Body of pancreas (tissue), 4 donors: Measurements from ENCODE around the gene CLNK. TPM values are rescaled to one million over a fixed set of nuclear protein-coding genes. Genes with fewer than 3 reads are reported as not detected.

Source experiments
- ATAC-seq: fragments of 150-250 bp; one replicate; pipeline ENCODE4 v1.9.1; 2016
- DNase-seq, 4 donors: peaks; one replicate each; pipeline ENCODE4 v3.0.0-alpha.2; 2019
- H3K27ac ChIP-seq, 4 donors: fragments of 200-600 bp; sonication (generic); 1 replicate in 3 of 4; 2 replicates in 1 of 4; pipeline versions ENCODE4 v1.5.1 to v1.6.1; 2016 to 2019; ENCODE audit warnings: mild to moderate bottlenecking in 1 of 4, mixed read lengths in 1 of 4, moderate library complexity in 1 of 4
- H3K27me3 ChIP-seq, 2 donors: fragments of 200-600 bp; sonication (generic); one replicate each; pipeline ENCODE4 v1.6.0; 2016; ENCODE audit warnings: mild to moderate bottlenecking in 1 of 2
- H3K36me3 ChIP-seq, 2 donors: fragments of 200-600 bp; sonication (generic); replicated peaks in 1 of 2; 2 replicates each; pipeline ENCODE4 v1.5.1; 2016; ENCODE audit warnings: low read depth in 2 of 2; ENCODE audit not compliant: insufficient read depth in 1 of 2
- H3K4me1 ChIP-seq: fragments of 200-600 bp; sonication (generic); one replicate; pipeline ENCODE4 v1.6.0; 2016
- H3K4me3 ChIP-seq, 2 donors: fragments of 200-600 bp; sonication (generic); 1 replicate in 1 of 2; 2 replicates in 1 of 2; pipeline ENCODE4 v1.5.1; 2016 to 2019
- H3K9me3 ChIP-seq, 3 donors: fragments of 200-600 bp; sonication (generic); 1 replicate in 2 of 3; 2 replicates in 1 of 3; pipeline ENCODE4 v1.5.1; 2016
- POLR2A ChIP-seq, 3 donors: fragments of 450-650 bp; IDR thresholded peaks; one replicate each; pipeline ENCODE4 v1.6.1; 2016; ENCODE audit warnings: antibody characterized with exemption in 3 of 3, mild to moderate bottlenecking in 2 of 3
- WGBS, 2 donors: methylation state at CpG; one replicate each; pipeline ENCODE4 v1.1.5; 2017; 5-methylcytosine and 5-hydroxymethylcytosine counted together
- intact Hi-C: fragments of 100-400 bp; cut with DNase I; formaldehyde crosslinking; loops from one replicate; pipeline ENCODE4 v1.15.1; 2023
- total RNA-seq, 2 donors: library from RNA; depleted of rRNA; stranded (reverse); fragments of >200 nt; gene quantifications; one replicate each; pipeline ENCODE4 v1.1.0, GENCODE V29; 2016
- TF ChIP-seq, protein P1 (sequence below), 7 experiments: fragments of 450-650 bp in 4 of 7; fragments of 200-600 bp in 3 of 7; sonication (generic) in 3 of 7; IDR thresholded peaks; one replicate each; pipeline ENCODE4 v1.5.1; 2016 to 2019; ENCODE audit warnings: antibody characterized with exemption in 7 of 7

The CLNK gene
- total RNA-seq, 2 donors from 2014 or later = 1.0 TPM; not detected in 1

GRCh38 chr4:10502717-10503116 is 181.9 kb downstream of the CLNK start:
- Histone ChIP-seq H3K4me3 (no peak overlapping the region), H3K4me1 (no peaks in the 10 kb centered on the region), H3K36me3 (no peaks in the 10 kb centered on the region), H3K27me3 (no peaks in the 10 kb centered on the region), H3K9me3 (no peaks in the 10 kb centered on the region), H3K27ac (no peak overlapping the region)
- TF ChIP-seq, protein P1, sequence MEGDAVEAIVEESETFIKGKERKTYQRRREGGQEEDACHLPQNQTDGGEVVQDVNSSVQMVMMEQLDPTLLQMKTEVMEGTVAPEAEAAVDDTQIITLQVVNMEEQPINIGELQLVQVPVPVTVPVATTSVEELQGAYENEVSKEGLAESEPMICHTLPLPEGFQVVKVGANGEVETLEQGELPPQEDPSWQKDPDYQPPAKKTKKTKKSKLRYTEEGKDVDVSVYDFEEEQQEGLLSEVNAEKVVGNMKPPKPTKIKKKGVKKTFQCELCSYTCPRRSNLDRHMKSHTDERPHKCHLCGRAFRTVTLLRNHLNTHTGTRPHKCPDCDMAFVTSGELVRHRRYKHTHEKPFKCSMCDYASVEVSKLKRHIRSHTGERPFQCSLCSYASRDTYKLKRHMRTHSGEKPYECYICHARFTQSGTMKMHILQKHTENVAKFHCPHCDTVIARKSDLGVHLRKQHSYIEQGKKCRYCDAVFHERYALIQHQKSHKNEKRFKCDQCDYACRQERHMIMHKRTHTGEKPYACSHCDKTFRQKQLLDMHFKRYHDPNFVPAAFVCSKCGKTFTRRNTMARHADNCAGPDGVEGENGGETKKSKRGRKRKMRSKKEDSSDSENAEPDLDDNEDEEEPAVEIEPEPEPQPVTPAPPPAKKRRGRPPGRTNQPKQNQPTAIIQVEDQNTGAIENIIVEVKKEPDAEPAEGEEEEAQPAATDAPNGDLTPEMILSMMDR (IDR thresholded peaks at IDR 0.05) = no peak
- no peak for TF ChIP-seq POLR2A (IDR thresholded peaks at IDR 0.05)
- DNase-seq = no peak
- no peak for ATAC-seq
- 76 to 78% methylated on average over 5 of the region's 5 CpGs for WGBS, 2 donors
- intact Hi-C loops = no loop called here

GRCh38 chr4:10500776-10501175 is 183.8 kb downstream of the CLNK start:
- WGBS, 2 donors = 49 to 66% methylated on average over 6 of the region's 6 CpGs
- H3K27ac ChIP-seq = no peak overlapping the region
- H3K27me3 ChIP-seq = no peaks in the 10 kb centered on the region
- no peak overlapping the region for H3K4me3 ChIP-seq
- no peak for ATAC-seq
- H3K9me3 ChIP-seq = no peaks in the 10 kb centered on the region
- intact Hi-C loops = no loop called here
- DNase-seq = no peak
- no peaks in the 10 kb centered on the region for H3K36me3 ChIP-seq
- TF ChIP-seq, protein P1 (IDR thresholded peaks at IDR 0.05) = no peak
- no peak for TF ChIP-seq POLR2A (IDR thresholded peaks at IDR 0.05)
- H3K4me1 ChIP-seq = no peaks in the 10 kb centered on the region

DNA sequence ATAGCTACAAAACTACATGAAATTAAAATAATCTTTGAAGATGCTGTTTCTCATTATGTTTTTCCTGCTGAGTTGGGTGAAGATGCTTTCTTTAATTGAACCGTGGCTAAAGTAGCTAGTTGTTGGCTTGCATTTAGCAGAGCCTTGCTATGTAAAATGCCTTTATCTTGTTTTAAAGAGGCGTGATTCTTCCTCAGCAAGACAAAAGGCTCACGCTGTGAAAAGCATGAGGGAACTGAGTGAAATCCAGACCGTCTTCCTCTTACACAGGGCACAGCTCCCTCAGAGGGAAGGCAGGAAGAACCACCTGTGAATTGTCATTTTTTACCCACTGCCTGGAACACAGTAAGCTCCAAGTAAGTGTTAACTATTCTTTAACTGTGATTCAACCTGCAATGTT is 188.4 kb downstream of the CLNK start:
- no peaks in the 10 kb centered on the region for H3K27me3 ChIP-seq
- H3K36me3 ChIP-seq = no peaks in the 10 kb centered on the region
- no peak for DNase-seq
- intact Hi-C loops = no loop called here
- ATAC-seq = no peak
- no peak overlapping the region for H3K27ac ChIP-seq
- no peaks in the 10 kb centered on the region for H3K4me1 ChIP-seq
- TF ChIP-seq POLR2A (IDR thresholded peaks at IDR 0.05) = no peak
- H3K4me3 ChIP-seq = no peak overlapping the region
- no peaks in the 10 kb centered on the region for H3K9me3 ChIP-seq
- WGBS, 2 donors = 23 to 30% methylated on average over 4 of the region's 4 CpGs

- 60 to 62% methylated on average over 8 of the region's 8 CpGs for WGBS, 2 donors
- TF ChIP-seq, protein P1 (IDR thresholded peaks at IDR 0.05) = no peak
- no peak for TF ChIP-seq POLR2A (IDR thresholded peaks at IDR 0.05)
- ATAC-seq = no peak
- H3K9me3 ChIP-seq = no peaks in the 10 kb centered on the region
- intact Hi-C loops = no loop called here
- no peak overlapping the region for H3K27ac ChIP-seq
- H3K27me3 ChIP-seq = no peaks in the 10 kb centered on the region
- DNase-seq = no peak
- no peaks in the 10 kb centered on the region for H3K4me1 ChIP-seq
- H3K36me3 ChIP-seq = no peaks in the 10 kb centered on the region
- no peak overlapping the region for H3K4me3 ChIP-seq
Measured at GRCh38 chr4:10495651-10496050, 188.9 kb downstream of the CLNK start.

GRCh38 chr4:10492464-10492863 is 192.1 kb downstream of the CLNK start:
- TF ChIP-seq, protein P1 (IDR thresholded peaks at IDR 0.05) = no peak
- no peak for TF ChIP-seq POLR2A (IDR thresholded peaks at IDR 0.05)
- no peak for DNase-seq
- Histone ChIP-seq H3K9me3 (no peaks in the 10 kb centered on the region), H3K36me3 (no peaks in the 10 kb centered on the region), H3K27ac (no peak overlapping the region), H3K27me3 (no peaks in the 10 kb centered on the region), H3K4me1 (no peaks in the 10 kb centered on the region), H3K4me3 (no peak overlapping the region)
- WGBS, 2 donors = 19 to 23% methylated on average over 11 of the region's 11 CpGs
- intact Hi-C loops = no loop called here
- ATAC-seq = no peak
